Erythroblast (primary cell): ENCODE results near the gene MAMDC2.

Experiments
- GATA1 ChIP-seq: IDR thresholded peaks from 2 replicates; pipeline ENCODE4 v1.6.1; 2011; ENCODE audit warnings: low read depth, mild to moderate bottlenecking, control low read depth, low read length, moderate library complexity
- POLR2A ChIP-seq: IDR thresholded peaks from 2 replicates; pipeline ENCODE4 v1.6.1; 2011; ENCODE audit warnings: mild to moderate bottlenecking, low read length

DNA sequence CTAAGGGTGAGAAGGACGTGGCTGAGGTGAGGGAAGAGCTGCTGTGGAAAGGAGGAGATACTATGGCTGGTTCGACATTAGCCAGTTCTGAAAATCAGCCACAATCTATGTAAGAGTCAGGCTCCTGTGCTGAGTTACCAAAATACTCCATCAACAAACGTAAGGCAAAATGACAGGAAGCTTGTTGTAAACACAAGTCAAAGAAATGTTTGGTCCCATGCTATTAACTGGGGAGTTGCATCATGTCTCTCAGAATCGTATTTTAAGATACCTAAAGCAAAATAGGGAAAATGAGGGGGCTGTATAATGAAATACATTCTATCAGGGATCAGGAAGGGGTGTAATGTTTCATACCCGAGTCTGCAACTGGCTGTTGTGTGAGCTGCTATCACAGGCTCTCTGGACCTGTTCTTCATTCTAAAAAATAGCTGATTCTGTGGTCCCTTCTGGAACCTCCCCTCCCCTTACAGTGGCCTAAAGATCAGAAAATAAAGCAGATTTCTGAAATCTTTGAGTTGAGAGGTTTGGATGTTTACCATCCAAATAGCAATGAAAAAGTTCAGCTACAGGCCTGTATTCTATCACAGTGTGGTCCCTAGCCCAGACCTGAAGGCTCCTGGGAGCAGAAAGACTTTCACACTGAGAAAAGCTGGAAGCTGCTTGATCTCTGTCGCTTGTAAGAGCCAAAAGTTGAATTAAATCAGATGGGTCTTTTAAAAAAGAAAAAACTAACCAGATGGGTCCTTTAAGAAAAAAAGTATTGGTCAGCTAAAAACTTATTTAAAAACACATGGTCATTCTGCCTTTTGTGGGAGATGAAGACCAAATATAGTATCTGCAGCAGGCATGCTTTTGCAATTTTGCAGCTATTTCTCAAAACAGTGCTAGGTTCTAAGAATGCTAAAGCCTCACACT, 117.3 kb downstream of the MAMDC2 start:
- TF ChIP-seq POLR2A: no peak
- TF ChIP-seq GATA1: no peak
